GM18502 (cell line): ENCODE results near the gene NRL.

Experiments
- ATAC-seq: cut with Tn5 transposase; IDR thresholded peaks from one replicate; pipeline ENCODE4 v1.9.1; 2021; ENCODE audit warnings: mild to moderate bottlenecking; ENCODE audit not compliant: unreplicated experiment, poor library complexity

NRL gene

GRCh38 chr14:24069411-24069735 is 45.4 kb downstream of the NRL start:
- ATAC-seq: no peak

GRCh38 chr14:24068711-24069410 is 45.9 kb downstream of the NRL start:
- no peak for ATAC-seq

- no peak for ATAC-seq
Observed at GRCh38 chr14:24067133-24068082, 47.3 kb downstream of the NRL start.

- ATAC-seq: no peak
Observed at GRCh38 chr14:24066496-24067132, 48.1 kb downstream of the NRL start.

GRCh38 chr14:24065408-24065807 is 49.3 kb downstream of the NRL start:
- no peak for ATAC-seq

GRCh38 chr14:24064856-24065255 is 49.9 kb downstream of the NRL start:
- ATAC-seq: no peak

GRCh38 chr14:24064091-24064795 is 50.5 kb downstream of the NRL start:
- ATAC-seq: no peak

GRCh38 chr14:24063263-24063836 is 51.4 kb downstream of the NRL start:
- ATAC-seq: no peak

GRCh38 chr14:24062216-24062980 is 52.4 kb downstream of the NRL start:
- no peak for ATAC-seq

GRCh38 chr14:24060984-24061913 is 53.5 kb downstream of the NRL start:
- no peak for ATAC-seq

GRCh38 chr14:24060443-24060842 is 54.3 kb downstream of the NRL start:
- ATAC-seq: no peak

GRCh38 chr14:24059841-24060388 is 54.8 kb downstream of the NRL start:
- no peak for ATAC-seq

GRCh38 chr14:24058951-24059475 is 55.7 kb downstream of the NRL start:
- ATAC-seq: no peak

GRCh38 chr14:24058260-24058950 is 56.3 kb downstream of the NRL start:
- no peak for ATAC-seq

GRCh38 chr14:24057867-24058259 is 56.9 kb downstream of the NRL start:
- no peak for ATAC-seq

- ATAC-seq: no peak
Observed at GRCh38 chr14:24057271-24057670, 57.5 kb downstream of the NRL start.

GRCh38 chr14:24056800-24057184 is 58.0 kb downstream of the NRL start:
- no peak for ATAC-seq
